ENCODE measurements around the gene KAT5.
"Not testable (repeated sequence)": the region's sequence is repeated elsewhere in the genome, so short reads cannot be mapped to it uniquely, and the experiment has no call there.

The KAT5 gene

GRCh38 chr11:65709661-65710060 lies 2.4 kb upstream of the KAT5 start:
- peak in 1 of 4 experiments; percentile 25 for DNase-seq

DNA sequence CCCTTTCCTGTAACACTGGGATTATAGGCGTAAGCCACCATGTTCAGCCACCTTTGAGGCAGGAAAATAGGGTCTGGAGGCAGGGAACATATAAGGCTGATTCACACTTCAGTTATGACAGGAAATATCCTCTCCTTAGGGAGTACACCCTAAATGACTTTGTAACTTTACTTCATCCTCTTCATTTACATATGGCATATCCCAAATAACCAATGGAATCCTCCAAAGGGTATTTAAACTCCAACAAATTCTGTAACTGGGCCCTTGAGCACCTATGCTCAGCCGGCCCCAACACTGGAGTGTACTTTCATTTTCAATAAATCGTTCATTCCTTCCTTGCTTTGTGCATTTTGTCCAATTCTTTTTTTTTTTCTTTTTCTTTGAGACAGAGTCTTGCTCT lies 1.6 kb upstream of the KAT5 start:
- DNase-seq = no peak

GRCh38 chr11:65712633-65713076 lies 603 bp downstream of the KAT5 start:
- DNase-seq = no peak

- no peak for DNase-seq
Observed at GRCh38 chr11:65713212-65713969, 1.3 kb downstream of the KAT5 start.

DNA sequence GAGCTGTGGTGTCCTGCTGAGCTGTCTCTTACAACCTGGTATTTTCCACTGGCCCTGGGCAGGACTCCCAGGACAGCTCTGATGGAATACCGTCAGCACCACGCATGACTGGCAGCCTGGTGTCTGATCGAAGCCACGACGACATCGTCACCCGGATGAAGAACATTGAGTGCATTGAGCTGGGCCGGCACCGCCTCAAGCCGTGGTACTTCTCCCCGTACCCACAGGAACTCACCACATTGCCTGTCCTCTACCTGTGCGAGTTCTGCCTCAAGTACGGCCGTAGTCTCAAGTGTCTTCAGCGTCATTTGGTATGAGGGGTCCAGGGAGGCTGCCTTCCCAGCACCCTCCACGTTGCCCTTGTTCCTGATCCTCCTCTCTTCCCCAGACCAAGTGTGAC lies 2.4 kb downstream of the KAT5 start:
- DNase-seq = no peak

DNA sequence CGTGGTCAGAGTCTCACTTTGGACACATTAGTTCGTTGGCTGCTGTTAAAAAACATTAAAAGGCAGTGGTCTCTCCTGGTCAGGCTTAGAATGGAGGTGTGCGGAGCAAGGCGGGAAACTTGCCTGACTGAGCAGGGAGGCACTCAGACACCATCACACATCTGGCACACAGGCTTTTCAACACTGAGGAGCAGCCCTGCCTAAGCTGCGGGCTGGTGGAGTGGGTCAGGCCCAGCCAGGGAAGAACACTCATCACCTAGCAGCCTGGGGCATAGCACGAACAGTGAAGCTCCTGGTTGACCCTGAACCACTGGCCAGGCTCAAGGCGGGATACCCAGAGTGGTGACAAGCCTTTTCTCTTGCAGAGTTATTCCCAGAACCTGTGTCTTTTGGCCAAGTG lies 4.2 kb downstream of the KAT5 start:
- no peak for DNase-seq

DNA sequence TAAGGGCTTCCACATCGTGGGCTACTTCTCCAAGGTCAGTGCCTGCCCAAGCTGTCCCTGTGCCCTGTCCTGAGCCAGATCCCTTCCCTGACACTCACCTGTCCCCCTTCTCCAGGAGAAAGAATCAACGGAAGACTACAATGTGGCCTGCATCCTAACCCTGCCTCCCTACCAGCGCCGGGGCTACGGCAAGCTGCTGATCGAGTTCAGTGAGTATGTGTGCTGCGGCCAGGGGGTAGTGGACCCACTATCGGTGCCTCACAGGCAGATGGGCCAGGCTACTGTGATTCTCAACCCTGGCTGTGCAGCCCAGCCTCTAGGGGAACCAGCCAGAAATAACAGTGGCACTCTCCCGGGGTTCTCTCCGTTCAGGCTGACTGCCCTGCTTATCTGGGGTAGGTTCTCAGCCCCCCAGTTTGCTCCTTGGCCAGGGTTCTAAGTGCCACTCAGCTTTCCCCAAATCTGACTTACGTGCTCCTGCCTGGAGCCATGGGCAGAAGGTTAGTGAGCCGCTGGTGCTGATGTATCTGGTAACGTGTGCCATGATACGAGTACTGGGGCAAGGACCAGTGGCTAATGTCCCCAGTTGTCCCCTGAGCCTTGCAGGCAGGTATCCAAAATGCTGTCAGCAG lies 4.8 kb downstream of the KAT5 start:
- DNase-seq = no peak

DNA sequence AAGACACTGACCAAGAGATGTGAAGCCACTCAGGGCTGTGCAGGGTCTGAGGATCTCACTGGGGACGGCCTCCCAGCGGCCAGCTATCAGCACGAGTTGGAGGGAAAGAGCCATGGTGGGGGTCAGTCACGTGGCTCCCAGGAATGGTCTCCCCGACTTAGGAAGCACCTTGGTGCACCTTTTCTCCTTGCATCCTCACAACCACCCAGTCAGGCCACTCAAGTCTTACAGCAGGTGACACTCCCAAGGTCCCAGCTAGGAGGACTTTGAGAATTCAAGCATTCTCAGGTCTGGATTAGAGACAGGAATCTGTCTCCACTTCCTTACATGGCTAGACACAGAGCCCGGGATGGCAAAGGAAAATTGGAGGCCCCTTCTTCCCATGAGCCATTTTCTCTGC lies 5.9 kb downstream of the KAT5 start:
- no peak for DNase-seq

DNA sequence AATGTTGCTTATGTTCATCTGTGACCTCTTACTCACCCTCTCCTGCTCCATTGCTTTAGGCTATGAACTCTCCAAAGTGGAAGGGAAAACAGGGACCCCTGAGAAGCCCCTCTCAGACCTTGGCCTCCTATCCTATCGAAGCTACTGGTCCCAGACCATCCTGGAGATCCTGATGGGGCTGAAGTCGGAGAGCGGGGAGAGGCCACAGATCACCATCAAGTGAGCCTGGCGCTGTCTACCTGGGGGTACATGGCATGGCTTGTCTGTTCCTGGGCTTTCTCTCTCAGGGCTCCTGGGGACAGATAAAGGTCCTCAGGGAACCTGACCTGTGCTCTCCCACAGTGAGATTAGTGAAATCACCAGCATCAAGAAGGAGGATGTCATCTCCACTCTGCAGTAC lies 6.5 kb downstream of the KAT5 start:
- DNase-seq = no peak

- no peak for DNase-seq
Observed at GRCh38 chr11:65718964-65719492, 7.0 kb downstream of the KAT5 start.

- peak; percentile 41 to 68 (median 53) for DNase-seq
Observed at GRCh38 chr11:65719871-65720210, 7.8 kb downstream of the KAT5 start.

- DNase-seq = peak; percentile 91 to 96 (median 94)
Observed at GRCh38 chr11:65720211-65720934, 8.3 kb downstream of the KAT5 start, which contains the start of gene RNASEH2C. TSS of gene RNASEH2C (minus strand) at chr11:65720798. CDS start at chr11:65720758, 40 bp downstream.

DNA sequence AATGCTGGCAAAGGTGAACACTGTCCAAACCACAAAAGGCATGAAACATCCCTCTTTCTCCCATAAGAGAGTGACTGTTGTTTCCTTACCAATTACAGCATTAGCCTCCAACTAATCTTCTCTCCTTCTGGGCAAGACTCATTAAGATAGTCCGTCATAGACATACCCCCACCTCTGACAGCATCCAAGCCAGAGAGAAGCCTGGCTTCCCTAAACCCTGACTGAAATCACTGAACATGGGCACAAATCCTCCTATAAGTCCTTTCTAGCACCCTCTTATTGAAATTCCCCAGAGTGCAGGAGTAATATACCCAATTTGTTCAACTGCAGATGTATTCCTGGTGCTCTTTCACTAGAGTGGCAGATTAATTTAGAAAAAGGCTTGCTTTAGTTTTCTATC lies 10.2 kb downstream of the KAT5 start:
- no peak for DNase-seq

DNA sequence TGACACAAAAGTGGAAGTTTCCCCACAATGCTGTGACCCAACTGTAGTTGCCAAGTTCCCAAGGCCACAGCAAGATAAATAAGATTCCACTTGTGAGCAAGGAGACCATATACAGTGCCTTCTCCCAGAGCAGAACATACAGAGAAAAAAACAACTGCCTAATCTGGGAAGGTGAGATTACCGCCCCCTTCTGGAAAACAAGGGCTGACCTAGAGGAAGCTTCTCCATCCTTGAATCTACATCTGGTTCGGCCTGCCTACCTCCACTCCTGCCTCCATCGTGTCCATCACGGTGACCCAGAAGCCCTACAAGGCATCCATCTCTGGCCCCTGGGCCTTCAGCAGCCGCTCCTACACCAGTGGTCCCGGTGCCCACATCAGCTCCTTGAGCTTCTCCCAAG lies 14.6 kb downstream of the KAT5 start:
- peak in 3 of 4 experiments; percentile 15 to 33 (median 24) for DNase-seq

GRCh38 chr11:65727865-65728264 lies 15.8 kb downstream of the KAT5 start:
- DNase-seq = no peak

DNA sequence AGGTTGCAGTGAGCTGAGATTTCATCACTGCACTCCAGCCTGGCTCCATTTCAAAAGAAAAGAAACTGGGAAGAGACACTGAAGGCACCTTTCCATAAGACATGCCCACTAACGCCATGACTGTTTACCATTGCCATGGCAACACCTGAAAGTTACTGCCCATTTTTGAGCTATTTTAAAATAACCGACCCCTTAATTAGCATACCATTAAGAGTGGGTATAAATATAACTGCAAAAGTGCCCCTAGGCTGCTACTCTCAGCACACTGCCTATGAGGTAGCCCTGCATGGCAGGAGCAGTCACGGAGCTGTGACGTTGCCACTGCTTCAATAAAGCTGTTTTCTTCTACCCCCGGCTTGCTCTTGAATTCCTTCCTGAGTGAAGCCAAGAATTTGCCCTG lies 18.4 kb downstream of the KAT5 start:
- no peak for DNase-seq

GRCh38 chr11:65735111-65735510 lies 23.1 kb downstream of the KAT5 start:
- DNase-seq = not testable (repeated sequence)

GRCh38 chr11:65736810-65737209 lies 24.8 kb downstream of the KAT5 start:
- no peak for DNase-seq

DNA sequence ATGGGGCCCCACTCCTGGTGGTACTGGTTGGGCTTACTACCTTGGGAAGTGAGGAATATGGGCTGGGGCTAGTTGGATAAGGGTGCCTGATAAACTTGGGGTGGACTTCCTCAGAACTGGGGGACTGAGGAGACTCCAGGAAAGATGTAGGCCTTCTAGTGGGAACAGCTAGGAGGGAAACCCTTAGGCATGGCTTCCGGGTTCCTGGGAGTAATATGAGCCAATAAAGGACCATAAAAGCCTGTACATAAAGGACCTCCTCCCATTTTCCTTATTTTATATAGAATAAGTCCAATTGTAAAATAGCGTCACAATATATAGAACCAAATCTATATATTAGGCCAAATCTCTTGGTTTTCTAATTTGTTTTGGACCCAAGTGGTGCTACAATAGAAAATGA lies 27.0 kb downstream of the KAT5 start:
- DNase-seq = no peak

- no peak for DNase-seq
Observed at GRCh38 chr11:65741185-65741584, 29.1 kb downstream of the KAT5 start.

GRCh38 chr11:65742353-65742752 lies 30.3 kb downstream of the KAT5 start:
- DNase-seq = no peak

DNA sequence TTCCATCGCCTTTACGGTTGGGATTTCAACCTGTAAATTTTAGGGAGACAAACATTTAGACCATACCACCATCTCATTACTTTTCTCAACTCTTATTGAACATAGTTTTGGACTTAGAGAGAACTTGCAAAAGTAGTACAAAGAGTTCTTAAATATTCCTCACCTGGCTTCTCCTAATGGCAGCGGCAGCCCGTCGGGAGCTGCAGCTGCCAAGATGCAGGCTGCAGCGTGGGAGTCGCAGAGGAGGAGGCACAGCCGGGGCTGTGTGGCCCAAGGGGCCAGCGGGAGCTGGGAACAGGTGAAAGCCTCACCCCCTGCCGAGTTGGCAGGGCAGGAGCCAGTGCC lies 31.6 kb downstream of the KAT5 start:
- DNase-seq = no peak

GRCh38 chr11:65744026-65744698 lies 32.1 kb downstream of the KAT5 start:
- DNase-seq = peak; percentile 47 to 79 (median 74)

All from suppressor macrophage (primary cell).